Measurements from ENCODE around the gene DGKG.

DNA sequence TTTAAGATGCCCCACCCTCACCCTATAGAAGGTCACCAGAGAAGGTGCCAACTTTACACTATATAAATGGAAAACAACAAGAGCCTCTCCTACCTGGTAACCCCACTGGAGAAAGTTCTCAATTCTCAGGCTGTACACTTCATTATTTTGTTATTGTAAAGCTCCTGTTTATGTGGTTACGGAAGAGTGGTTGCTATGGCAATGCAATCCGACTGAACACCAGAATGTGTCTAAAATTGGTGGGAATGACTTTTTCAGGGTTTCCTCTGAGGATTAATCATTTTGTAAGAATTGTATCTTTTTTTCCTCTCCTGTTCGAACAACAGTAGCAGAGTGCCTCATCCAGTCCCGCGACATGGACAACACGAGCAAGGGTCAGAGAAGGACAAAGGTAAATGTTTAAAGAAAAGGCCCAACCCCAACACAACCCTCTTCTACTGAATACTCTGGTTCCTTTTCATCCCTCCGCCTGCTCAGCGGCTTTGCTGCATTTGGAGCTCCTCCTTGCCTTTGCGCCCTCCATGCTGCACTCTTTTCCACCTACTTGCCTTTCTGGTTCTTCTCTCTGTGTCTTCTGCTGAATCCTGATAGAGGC, 45.3 kb downstream of the DGKG start:
- no peak for TF ChIP-seq FOXM1 (IDR thresholded peaks at IDR 0.05; ENCODE audit: borderline replicate concordance)
- no peak for TF ChIP-seq ELF4 (IDR thresholded peaks at IDR 0.05)
- no peak for TF ChIP-seq BHLHE40 (IDR thresholded peaks at IDR 0.05; ENCODE audit: borderline replicate concordance)
- no peak for TF ChIP-seq NFRKB (IDR thresholded peaks at IDR 0.05)
- TF ChIP-seq ZNF384 (IDR thresholded peaks at IDR 0.05) = no peak
- no peak for TF ChIP-seq SP1 (IDR thresholded peaks at IDR 0.05)
- TF ChIP-seq FOXA1 (IDR thresholded peaks at IDR 0.05) = no peak
- TF ChIP-seq SUZ12 (IDR thresholded peaks at IDR 0.05) = no peak
- TF ChIP-seq ARNT (IDR thresholded peaks at IDR 0.05) = no peak
